Spleen (tissue), 11 donors: ENCODE data around the gene PLPP1. TPM values are rescaled to one million over a fixed set of nuclear protein-coding genes. Genes with fewer than 3 reads are reported as not detected.

Source experiments
- DNase-seq: peaks from one replicate; pipeline ENCODE4 v3.0.0-alpha.2; 2020
- H3K27ac ChIP-seq, 8 donors: fragments of 200-600 bp; sonication (generic) in 7 of 8; 1 replicate in 4 of 8; 2 replicates in 4 of 8; pipeline versions ENCODE4 v1.5.0 to v1.8.0; 2016 to 2021; ENCODE audit warnings: inconsistent platforms in 4 of 8, mild to moderate bottlenecking in 4 of 8, moderate library complexity in 1 of 8
- H3K27me3 ChIP-seq, 7 donors: fragments of 200-600 bp; sonication (generic) in 6 of 7; replicated peaks in 1 of 7; 1 replicate in 4 of 7; 2 replicates in 3 of 7; pipeline versions ENCODE4 v1.5.0 to v1.8.0; 2016 to 2021; ENCODE audit warnings: inconsistent platforms in 3 of 7, mild to moderate bottlenecking in 1 of 7
- H3K36me3 ChIP-seq, 6 donors: fragments of 200-600 bp; sonication (generic) in 5 of 6; 1 replicate in 4 of 6; 2 replicates in 2 of 6; pipeline versions ENCODE4 v1.5.0 to v1.8.0; 2016 to 2021; ENCODE audit warnings: inconsistent platforms in 2 of 6
- H3K4me1 ChIP-seq, 6 donors: fragments of 200-600 bp; sonication (generic) in 5 of 6; 1 replicate in 3 of 6; 2 replicates in 3 of 6; pipeline versions ENCODE4 v1.5.0 to v1.8.0; 2016 to 2021; ENCODE audit warnings: inconsistent platforms in 3 of 6
- H3K4me3 ChIP-seq, 8 donors: fragments of 200-600 bp; sonication (generic) in 7 of 8; 1 replicate in 4 of 8; 2 replicates in 4 of 8; pipeline versions ENCODE4 v1.5.0 to v1.8.0; 2016 to 2021; ENCODE audit warnings: inconsistent platforms in 4 of 8, mild to moderate bottlenecking in 4 of 8, moderate library complexity in 2 of 8
- H3K9me3 ChIP-seq, 8 donors: fragments of 200-600 bp; sonication (generic) in 7 of 8; 1 replicate in 4 of 8; 2 replicates in 4 of 8; pipeline versions ENCODE4 v1.5.0 to v1.8.0; 2016 to 2021; ENCODE audit warnings: inconsistent platforms in 4 of 8
- POLR2A ChIP-seq, 3 donors: fragments of 450-650 bp; IDR thresholded peaks; one replicate each; pipeline ENCODE4 v1.5.1; 2017; ENCODE audit warnings: antibody characterized with exemption in 3 of 3, mild to moderate bottlenecking in 1 of 3
- POLR2AphosphoS5 ChIP-seq, 3 donors: sonication (generic); formaldehyde crosslinking; IDR thresholded peaks; one replicate each; pipeline ENCODE4 v1.5.1; 2017; ENCODE audit warnings: antibody characterized with exemption in 3 of 3
- WGBS, 5 donors: extraction: QIAGEN DNeasy Blood & Tissue Kit in 3 of 5; methylation state at CpG; one replicate each; pipeline versions ENCODE4 v1.1.5 to v1.1.7; 2013 to 2018; 5-methylcytosine and 5-hydroxymethylcytosine counted together
- intact Hi-C: fragments of 100-400 bp; cut with DNase I; formaldehyde crosslinking; loops from one replicate; pipeline ENCODE4 v1.15.0; 2023; ENCODE audit warnings: low total_unique reads
- polyA plus RNA-seq, 3 donors: library from polyadenylated mRNA; stranded (reverse); fragments of 200-250 nt; gene quantifications; one replicate each; pipeline ENCODE4 v1.2.1, GENCODE V29; 2013
- total RNA-seq, 7 donors: library from RNA; depleted of rRNA in 3 of 7; stranded (reverse); fragments of >200 nt in 3 of 7; fragmentation: NEBNext Ultra II Directional in 4 of 7; extraction: Animal tissue kit (Norgen Biotek cat#: 25700) in 4 of 7; gene quantifications; one replicate each; pipeline versions ENCODE4 v1.1.0 to v1.2.1, GENCODE V29; 2016 to 2021
- TF ChIP-seq, protein P1 (sequence below), 11 experiments: fragments of 200-600 bp in 7 of 11; fragments of 450-650 bp in 4 of 11; sonication (generic) in 4 of 11; IDR thresholded peaks in 8 of 11; conservative IDR thresholded peaks in 3 of 11; 1 replicate in 7 of 11; 2 replicates in 4 of 11; pipeline versions ENCODE4 v1.4.0 to v1.8.0; 2016 to 2021; ENCODE audit warnings: antibody characterized with exemption in 11 of 11, inconsistent platforms in 4 of 11, mild to moderate bottlenecking in 1 of 11
- donor health status: healthy with polysubstance abuse.
- donor health status: DM: no; HTN: no; CAD: no; lungs with moderate emphysema.
- donor health status: DM: no; HTN: no; CAD: no.
- donor health status: Bipolar disorder and iron deficiency.
- donor health status: healthy.
- donor health status: DM: no; HTN: no; CAD: no.
- donor health status: DM: yes; HTN: yes; CAD: no.

PLPP1 gene
- total and polyA plus RNA-seq, 10 donors, result 17.0 to 95.5 (median 39.2) TPM

GRCh38 chr5:55535199-55535905 lies 588 bp upstream of the PLPP1 start:
- Histone ChIP-seq H3K4me1 (peaks cover 4 to 57% (median 34%) of the 10 kb centered on the region in 6 donors), H3K9me3 (no peaks in the 10 kb centered on the region), H3K4me3 (peak overlapping the region; percentile 73 to 92 (median 86)), H3K36me3 (peaks cover 0 to 4% (median 0%) of the 10 kb centered on the region in 6 donors), H3K27me3 (peaks cover 0 to 14% (median 0%) of the 10 kb centered on the region in 7 donors), H3K27ac (peak overlapping the region; percentile 84 to 97 (median 94))
- 17 to 31% (median 20%) methylated on average over 12 to 19 of the region's 19 CpGs for WGBS, 5 donors
- intact Hi-C loops, result no loop called here
- DNase-seq, result no peak
- TF ChIP-seq, protein P1, sequence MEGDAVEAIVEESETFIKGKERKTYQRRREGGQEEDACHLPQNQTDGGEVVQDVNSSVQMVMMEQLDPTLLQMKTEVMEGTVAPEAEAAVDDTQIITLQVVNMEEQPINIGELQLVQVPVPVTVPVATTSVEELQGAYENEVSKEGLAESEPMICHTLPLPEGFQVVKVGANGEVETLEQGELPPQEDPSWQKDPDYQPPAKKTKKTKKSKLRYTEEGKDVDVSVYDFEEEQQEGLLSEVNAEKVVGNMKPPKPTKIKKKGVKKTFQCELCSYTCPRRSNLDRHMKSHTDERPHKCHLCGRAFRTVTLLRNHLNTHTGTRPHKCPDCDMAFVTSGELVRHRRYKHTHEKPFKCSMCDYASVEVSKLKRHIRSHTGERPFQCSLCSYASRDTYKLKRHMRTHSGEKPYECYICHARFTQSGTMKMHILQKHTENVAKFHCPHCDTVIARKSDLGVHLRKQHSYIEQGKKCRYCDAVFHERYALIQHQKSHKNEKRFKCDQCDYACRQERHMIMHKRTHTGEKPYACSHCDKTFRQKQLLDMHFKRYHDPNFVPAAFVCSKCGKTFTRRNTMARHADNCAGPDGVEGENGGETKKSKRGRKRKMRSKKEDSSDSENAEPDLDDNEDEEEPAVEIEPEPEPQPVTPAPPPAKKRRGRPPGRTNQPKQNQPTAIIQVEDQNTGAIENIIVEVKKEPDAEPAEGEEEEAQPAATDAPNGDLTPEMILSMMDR (IDR thresholded peaks at IDR 0.05 in 8 of 11, conservative IDR thresholded peaks at IDR 0.05 in 3 of 11), result peak in 1 of 11 experiments; percentile 4
- TF ChIP-seq POLR2AphosphoS5 (IDR thresholded peaks at IDR 0.05) (no peak), POLR2A (IDR thresholded peaks at IDR 0.05) (no peak)

DNA sequence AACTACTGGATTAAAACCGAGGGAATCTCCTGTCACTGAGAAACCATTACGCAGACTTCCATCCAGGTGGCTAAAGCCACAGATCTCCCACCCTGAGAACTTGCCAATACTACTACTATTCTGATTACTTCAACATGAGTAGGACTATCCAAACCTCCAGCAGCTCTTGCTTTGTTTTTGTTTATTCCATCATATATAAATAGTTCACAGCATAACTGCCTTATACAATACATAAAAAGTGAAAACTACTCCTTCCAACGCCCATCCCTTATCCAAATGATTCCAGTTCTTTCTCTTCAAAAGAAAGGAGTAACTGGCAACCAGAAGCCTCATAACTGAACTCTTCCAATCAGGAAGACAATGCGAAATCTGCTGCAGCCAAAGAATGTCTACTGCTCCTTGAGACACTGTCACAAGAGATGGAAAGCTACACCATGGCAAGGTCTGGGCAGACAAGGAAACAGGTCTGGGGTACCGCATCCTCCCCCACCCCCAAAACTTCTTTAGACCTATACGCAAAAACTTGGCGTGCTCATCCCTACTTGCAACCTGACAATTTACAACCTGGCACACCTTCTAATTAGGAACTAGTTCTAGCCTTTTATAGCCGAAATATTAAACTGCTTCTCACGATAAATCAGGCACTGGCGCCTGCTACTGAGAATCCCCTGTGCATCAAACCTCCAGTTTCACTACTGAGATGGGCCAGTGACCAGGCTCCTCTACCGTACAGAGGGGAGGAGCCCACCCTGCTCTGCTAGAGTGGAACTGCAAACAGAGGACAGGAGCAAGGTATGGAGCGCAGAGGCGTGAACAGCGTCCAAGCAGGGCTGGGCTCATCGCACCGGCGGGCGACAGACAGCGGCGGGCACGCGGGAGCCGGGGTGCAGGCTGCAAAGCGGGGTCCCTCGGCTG lies 986 bp downstream of the PLPP1 start:
- no peak for DNase-seq
- Histone ChIP-seq H3K4me1 (peaks cover 4 to 48% (median 27%) of the 10 kb centered on the region in 6 donors), H3K4me3 (peak overlapping the region; percentile 73 to 92 (median 86)), H3K9me3 (no peaks in the 10 kb centered on the region), H3K27me3 (peaks cover 0 to 14% (median 0%) of the 10 kb centered on the region in 7 donors), H3K27ac (peak overlapping the region; percentile 84 to 97 (median 94)), H3K36me3 (peaks cover 0 to 4% (median 0%) of the 10 kb centered on the region in 6 donors)
- TF ChIP-seq, protein P1 (IDR thresholded peaks at IDR 0.05 in 8 of 11, conservative IDR thresholded peaks at IDR 0.05 in 3 of 11), result no peak
- TF ChIP-seq POLR2AphosphoS5 (IDR thresholded peaks at IDR 0.05) (no peak), POLR2A (IDR thresholded peaks at IDR 0.05) (no peak)
- intact Hi-C loops, result no loop called here
- 10 to 26% (median 13%) methylated on average over 12 to 25 of the region's 25 CpGs for WGBS, 5 donors

DNA sequence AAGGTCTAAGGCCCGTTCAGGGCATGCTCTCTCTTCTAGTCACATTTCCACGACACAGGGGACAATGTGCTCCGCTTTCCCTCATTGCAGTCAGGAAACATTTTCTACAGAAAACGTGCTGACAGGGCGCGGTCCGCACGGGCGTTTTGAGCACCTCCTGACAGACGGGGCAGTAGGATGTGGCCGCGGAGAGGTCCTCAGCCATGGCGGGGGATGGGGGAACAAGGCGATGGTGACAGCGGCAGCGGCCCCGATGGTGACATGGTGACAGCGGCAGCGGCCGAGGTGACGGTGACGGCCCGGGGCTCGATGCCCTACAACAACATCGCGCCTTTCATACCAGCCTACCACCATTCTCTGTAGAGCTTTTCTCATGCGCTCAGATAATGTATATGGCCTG lies 4.1 kb downstream of the PLPP1 start:
- H3K27ac ChIP-seq, result no peak overlapping the region
- intact Hi-C loops, result no loop called here
- H3K4me1 ChIP-seq, result peaks cover 4 to 33% (median 18%) of the 10 kb centered on the region in 6 donors
- peak overlapping the region in 2 of 8 donors; percentile 77 to 92 for H3K4me3 ChIP-seq
- peak in 2 of 3 donors; percentile 34 to 45 for TF ChIP-seq POLR2AphosphoS5 (IDR thresholded peaks at IDR 0.05)
- no peak for TF ChIP-seq POLR2A (IDR thresholded peaks at IDR 0.05)
- H3K36me3 ChIP-seq, result peaks cover 0 to 4% (median 0%) of the 10 kb centered on the region in 6 donors
- peaks cover 0 to 14% (median 0%) of the 10 kb centered on the region in 7 donors for H3K27me3 ChIP-seq
- H3K9me3 ChIP-seq, result no peaks in the 10 kb centered on the region
- no peak for DNase-seq
- 83 to 92% (median 92%) methylated on average over 27 of the region's 27 CpGs for WGBS, 5 donors

DNA sequence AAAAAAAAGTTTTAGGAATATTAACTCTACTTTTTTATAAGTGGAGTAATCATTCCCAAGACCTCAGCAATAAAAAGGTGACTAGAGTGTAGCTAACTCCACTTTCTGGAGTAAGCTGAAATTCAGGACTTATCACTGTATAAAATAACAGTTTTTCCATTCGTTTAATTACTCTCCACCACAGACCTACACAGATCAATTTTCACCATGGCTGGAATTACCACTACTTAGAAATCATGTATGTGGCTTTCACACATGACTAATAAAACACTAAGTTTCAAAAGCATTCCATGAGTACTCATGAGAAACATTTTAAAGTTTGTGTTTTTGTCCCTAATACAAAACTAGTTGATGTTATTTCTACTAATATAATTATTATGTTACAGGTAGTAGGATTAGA lies 9.9 kb downstream of the PLPP1 start:
- Histone ChIP-seq H3K27me3 (no peaks in the 10 kb centered on the region), H3K36me3 (no peaks in the 10 kb centered on the region), H3K27ac (no peak overlapping the region), H3K4me1 (no peaks in the 10 kb centered on the region), H3K4me3 (no peak overlapping the region), H3K9me3 (no peaks in the 10 kb centered on the region)
- intact Hi-C loops, result no loop called here
- no peak for DNase-seq
- WGBS, 5 donors, result 67 to 76% (median 72%) methylated on average over 1 of the region's 1 CpG
- TF ChIP-seq, protein P1 (IDR thresholded peaks at IDR 0.05 in 8 of 11, conservative IDR thresholded peaks at IDR 0.05 in 3 of 11), result no peak
- no peak for TF ChIP-seq POLR2AphosphoS5 (IDR thresholded peaks at IDR 0.05)
- TF ChIP-seq POLR2A (IDR thresholded peaks at IDR 0.05), result no peak
